Activated T-helper 1 cell treated with Interleukin-2 at 50 U/mL for 16 hours (primary cell): ENCODE data around the gene RCSD1.

Source experiments
- DNase-seq: peaks from one replicate; pipeline ENCODE4 v3.0.0-alpha.2; 2020; ENCODE audit warnings: low read depth

Gene RCSD1

DNA sequence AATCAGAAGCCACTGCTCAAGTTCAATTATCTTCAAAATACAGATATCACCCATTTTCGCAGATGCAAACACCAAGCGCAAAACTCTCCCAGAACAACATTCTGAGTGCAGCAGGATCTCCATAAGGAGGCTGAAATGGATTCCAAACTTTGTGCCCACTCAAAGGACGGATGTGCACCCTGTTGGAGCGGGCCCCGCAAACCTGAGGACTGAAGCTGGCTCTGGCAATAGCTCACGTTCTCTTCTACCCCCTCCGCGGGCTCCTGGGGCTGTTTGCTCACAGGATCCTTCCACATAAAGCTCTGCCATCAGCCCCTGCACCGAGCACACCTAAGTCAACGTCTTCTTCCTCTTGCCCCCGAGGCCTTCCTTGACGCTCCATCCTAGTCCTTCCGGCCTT is 11.7 kb upstream of the RCSD1 start:
- no peak for DNase-seq

GRCh38 chr1:167618789-167619188 is 11.2 kb upstream of the RCSD1 start:
- no peak for DNase-seq

DNA sequence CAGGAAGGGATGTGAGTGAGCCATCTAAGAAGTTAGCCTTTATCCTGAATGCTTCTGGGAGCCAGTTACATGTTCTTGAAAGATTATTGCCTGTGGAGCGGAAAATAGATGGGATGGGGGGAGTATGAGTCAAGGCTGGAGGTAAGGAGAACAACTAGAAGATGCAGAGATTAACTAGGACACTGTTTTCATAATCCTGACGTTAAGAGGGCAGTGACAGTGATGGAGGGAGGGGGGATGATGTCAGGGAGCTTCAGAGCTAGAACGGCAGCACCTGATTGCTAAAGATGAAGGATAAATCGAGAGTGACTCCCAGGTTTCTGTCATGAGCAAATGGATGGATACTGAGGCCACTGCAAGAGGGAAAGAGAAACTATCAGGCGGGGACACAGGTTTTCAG is 10.0 kb upstream of the RCSD1 start:
- DNase-seq: no peak

DNA sequence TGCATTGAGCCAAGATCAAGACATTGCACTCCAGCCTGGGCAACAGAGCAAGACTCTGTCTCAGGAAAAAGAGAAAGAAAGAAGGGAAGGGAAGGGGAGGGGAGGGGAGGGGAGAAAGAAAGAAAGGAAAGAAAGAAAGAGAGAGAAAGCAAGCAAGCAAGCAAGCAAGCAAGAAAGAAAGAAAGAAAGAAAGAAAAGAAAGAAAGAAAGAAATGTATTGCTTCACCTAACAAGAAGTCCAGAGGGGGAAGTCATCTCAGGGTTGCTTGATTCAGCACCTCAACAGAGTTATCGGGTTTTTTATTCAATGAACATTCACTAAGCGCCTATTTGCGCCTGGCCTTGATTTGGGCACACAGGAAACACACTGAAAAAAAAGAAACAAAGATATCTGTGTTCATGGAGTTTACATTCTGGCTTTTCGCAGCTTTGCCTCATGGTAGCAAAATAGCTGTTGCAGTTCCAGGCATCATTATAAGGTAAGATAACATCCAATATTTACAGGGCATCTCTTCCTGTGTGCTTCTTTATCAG is 8.2 kb upstream of the RCSD1 start:
- DNase-seq: no peak

GRCh38 chr1:167623951-167624350 is 6.1 kb upstream of the RCSD1 start:
- DNase-seq: no peak

DNA sequence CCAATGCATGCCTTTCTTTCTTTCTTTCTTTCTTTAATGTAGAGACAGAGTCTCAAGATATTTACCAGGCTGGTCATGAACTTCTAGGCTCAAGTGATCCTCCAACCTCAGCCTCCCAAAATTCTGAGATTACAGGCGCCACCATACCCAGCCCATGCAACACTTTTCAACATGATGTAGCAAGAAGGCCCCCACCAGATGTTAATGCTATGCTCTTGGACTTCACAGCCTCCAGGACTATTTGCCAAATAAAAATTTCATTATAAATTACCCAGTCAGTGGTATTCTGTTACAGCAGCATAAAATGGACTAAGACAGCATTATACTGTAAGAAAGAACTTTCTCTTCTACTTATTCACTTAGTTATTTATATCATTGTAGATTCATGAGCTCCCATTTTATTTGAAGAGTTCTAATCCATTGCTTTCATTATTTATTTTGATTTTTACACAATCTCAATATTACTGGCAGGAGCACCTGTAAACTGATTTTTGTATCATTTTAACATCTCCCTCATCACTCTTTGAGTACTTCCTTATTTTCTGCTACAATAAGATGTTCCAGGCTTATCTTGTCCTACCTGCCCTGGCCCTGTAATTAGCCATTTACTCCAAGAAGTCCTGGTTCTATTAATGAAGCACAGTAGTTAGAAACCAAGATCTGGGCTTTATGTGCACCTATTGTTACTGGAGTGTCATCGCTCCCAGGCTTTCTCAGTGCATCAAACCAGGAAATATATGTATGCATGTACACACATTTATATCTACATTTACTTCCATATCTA is 4.8 kb upstream of the RCSD1 start:
- no peak for DNase-seq

- no peak for DNase-seq
Measured at GRCh38 chr1:167627615-167627864, 2.5 kb upstream of the RCSD1 start.

DNA sequence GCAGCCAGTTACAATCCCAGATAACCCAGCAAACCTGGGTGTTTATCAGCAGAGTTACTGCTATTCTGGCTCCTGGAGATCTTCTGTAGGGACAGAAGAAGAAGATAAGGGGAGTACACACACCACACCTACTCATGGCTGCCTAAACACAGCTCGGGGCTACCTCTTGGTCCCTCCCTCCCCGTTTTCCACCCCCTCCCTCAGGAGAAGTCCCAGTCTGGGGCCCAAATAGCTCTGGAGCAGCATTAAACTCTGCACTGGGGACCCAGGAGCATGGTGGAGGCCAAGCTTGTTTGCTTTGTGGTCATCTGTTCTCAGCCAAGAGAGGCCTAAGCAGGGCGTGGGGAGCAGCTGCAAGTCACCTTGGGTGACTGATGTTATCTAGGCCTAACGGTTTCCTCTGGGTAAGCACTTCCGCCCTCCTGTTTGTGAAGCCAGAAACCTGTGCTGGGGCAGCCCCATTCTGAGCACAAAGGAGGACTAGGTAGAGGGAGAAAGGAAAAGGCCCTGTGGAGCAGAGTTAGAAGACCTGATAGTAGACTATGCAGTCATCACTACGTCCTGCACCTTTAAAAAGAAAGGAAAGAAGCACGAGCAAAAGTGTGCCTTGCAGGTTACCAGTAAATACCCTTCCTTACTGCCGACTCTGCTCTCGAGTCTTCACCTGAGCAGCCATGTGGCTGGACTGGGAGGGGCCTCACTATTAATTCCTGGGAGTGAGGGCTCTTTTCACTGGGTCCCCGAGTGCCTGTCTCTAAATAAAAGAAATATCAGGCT is 2.0 kb upstream of the RCSD1 start:
- DNase-seq: peak; percentile 67

- no peak for DNase-seq
Measured at GRCh38 chr1:167628741-167629515, 1.1 kb upstream of the RCSD1 start.

- peak; percentile 24 for DNase-seq
Measured at GRCh38 chr1:167630568-167631385, 745 bp downstream of the RCSD1 start.

- no peak for DNase-seq
Measured at GRCh38 chr1:167631386-167631935, 1.4 kb downstream of the RCSD1 start.

GRCh38 chr1:167631936-167632614 is 2.0 kb downstream of the RCSD1 start:
- DNase-seq: peak; percentile 24

DNA sequence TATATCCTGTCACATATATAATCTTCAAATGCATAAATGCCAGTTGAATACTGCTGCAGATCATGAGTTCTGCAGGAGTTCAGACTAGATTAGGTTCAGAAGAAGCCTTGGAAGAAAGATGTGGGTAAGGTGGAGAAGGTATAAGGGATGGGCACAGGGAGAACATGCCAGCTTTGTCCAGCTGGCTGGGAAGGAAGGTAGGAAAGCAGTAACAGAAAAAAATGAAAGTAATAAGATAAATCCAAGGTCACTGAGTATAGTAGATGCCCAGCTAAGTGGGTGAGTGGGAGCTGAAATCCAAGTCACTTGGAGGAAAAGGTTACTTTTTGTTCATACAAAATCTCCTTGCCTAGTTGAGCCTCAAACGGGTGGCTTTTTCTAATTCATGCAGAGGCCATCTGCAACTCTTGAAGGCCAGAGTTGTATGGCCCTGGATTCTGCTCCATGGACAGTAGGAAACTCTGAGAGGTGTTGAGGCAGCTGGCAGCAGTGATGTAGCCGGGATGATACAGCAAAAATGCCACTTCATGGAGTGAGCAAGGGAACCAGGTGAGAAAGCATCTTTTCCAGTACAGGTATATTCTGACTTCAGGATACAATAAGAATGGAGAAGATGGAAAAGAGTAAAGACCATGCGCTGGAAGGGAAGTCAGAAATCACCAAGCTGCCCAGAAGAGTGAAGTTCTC is 3.4 kb downstream of the RCSD1 start:
- no peak for DNase-seq

DNA sequence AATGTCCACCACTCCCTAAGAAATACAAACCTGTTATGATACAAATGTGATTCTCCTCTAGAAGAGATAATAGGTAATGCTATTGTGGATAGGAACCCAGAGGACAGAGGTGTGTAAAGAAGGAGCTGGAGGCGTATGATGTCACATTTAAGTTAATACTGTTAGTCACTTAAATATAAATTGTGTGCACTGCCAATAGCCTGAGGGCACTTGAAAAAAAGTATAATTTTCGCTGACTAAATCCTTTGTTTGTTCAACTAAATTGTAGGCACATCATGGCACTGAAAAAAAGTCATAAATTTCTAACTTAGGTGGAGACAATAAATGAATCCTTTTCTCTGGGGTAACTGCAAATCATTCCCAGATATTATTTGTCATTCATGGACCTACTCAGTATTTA is 4.4 kb downstream of the RCSD1 start:
- DNase-seq: no peak

- DNase-seq: no peak
Measured at GRCh38 chr1:167635156-167635648, 5.2 kb downstream of the RCSD1 start.

GRCh38 chr1:167635941-167636340 is 5.9 kb downstream of the RCSD1 start:
- no peak for DNase-seq

- DNase-seq: no peak
Measured at GRCh38 chr1:167638064-167638463, 8.0 kb downstream of the RCSD1 start.

GRCh38 chr1:167640051-167640450 is 10.0 kb downstream of the RCSD1 start:
- no peak for DNase-seq

DNA sequence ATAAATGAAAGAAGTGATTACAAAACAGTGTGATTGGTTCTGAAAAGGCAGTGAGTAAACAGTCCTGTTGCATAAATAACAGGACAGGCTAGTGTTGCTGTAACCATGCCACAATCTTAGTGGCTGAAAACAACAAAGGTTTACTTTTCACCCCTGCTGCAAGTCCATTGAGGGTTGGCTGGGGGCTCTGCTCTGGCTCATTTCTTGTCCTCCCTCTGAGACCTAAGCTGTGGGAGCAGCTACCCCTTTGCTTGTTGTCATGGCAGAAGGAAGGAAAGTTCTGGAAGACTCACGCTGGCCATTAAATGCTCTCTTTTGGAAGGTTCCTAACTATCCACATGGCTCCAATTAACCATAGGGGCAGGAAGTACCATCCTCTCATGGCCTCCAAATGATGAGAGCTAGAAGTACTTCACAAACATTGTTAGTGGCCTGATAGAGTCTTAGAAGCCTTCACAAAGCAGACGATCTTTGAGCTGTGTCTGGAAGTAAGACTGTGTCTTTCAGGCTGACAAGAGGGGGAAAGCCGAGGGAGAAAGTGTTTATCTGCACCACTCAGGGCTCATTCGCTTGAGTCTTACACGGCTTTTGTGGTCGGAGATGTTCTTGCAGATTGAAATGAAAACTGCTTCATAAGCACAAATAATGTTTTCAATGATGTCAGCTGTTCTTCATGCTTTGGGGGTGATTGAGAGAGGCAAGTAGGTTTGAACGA is 11.9 kb downstream of the RCSD1 start:
- DNase-seq: no peak

DNA sequence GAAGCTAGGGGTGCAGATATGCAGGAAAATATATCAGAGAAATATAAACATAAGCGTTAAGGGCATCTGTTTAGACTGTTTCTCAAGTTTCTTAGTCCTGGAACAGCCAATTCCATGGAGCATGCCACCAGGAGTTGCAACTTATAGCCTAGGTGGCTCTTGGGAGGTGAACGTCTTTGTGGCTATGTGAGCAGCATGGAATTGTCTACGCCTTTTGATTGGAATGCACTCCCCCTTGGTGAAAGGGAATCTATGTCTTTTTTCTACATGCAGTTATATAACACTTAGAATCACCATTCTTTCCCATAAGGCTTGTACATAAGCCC is 12.4 kb downstream of the RCSD1 start:
- no peak for DNase-seq
